K562 (cell line): ENCODE data around the gene ZFYVE28. TPM values are rescaled to one million over a fixed set of nuclear protein-coding genes. Genes with fewer than 3 reads are reported as not detected.

Experiments
- DIDO1 ChIP-seq: fragments of 450-650 bp; IDR thresholded peaks from 2 replicates; pipeline ENCODE4 v1.6.1; 2016; ENCODE audit warnings: low read depth, missing biosample characterization, missing genetic modification characterization
- ELF1 ChIP-seq: fragments of 200-800 bp; sonication (Bioruptor generic); IDR thresholded peaks from 2 replicates; pipeline ENCODE4 v1.6.1; 2016; ENCODE audit warnings: missing genetic modification characterization, missing compliant biosample characterization
- ELF4 ChIP-seq: fragments of 450-650 bp; formaldehyde crosslinking; IDR thresholded peaks from 2 replicates; pipeline ENCODE4 v1.4.0; 2022; ENCODE audit warnings: missing genetic modification characterization
- NRF1 ChIP-seq, 2 experiments: fragments of 450-650 bp; IDR thresholded peaks in 1 of 2; conservative IDR thresholded peaks in 1 of 2; 2 replicates each; pipeline ENCODE4 v1.6.1; 2014; ENCODE audit warnings: mild to moderate bottlenecking in 2 of 2
- SIN3B ChIP-seq: fragments of 450-650 bp; IDR thresholded peaks from 2 replicates; pipeline ENCODE4 v1.6.1; 2017; ENCODE audit warnings: low read depth, mild to moderate bottlenecking, moderate library complexity
- SNIP1 ChIP-seq: fragments of 450-650 bp; IDR thresholded peaks from 2 replicates; pipeline ENCODE4 v1.7.1; 2017; ENCODE audit warnings: low read depth, mild to moderate bottlenecking
- TAF1 ChIP-seq: IDR thresholded peaks from 2 replicates; pipeline ENCODE4 v1.6.1; 2011; ENCODE audit warnings: mild to moderate bottlenecking, low read length, moderate library complexity; ENCODE audit not compliant: insufficient read depth, control insufficient read depth, severe bottlenecking; ENCODE audit errors: extremely low read depth
- TOE1 ChIP-seq, 2 experiments: fragments of 450-650 bp in 1 of 2; sonication (generic) in 1 of 2; formaldehyde crosslinking in 1 of 2; IDR thresholded peaks; 2 replicates each; pipeline versions ENCODE4 v1.7.1 to v1.8.0; 2016 to 2022; ENCODE audit warnings: borderline replicate concordance in 2 of 2, mild to moderate bottlenecking in 2 of 2, antibody characterized with exemption in 1 of 2, inconsistent platforms in 1 of 2, low read depth in 1 of 2, missing genetic modification reagents in 1 of 2, moderate library complexity in 1 of 2
- U2AF1 ChIP-seq: fragments of 200-400 bp; formaldehyde crosslinking; optimal IDR thresholded peaks from 2 replicates; pipeline ENCODE3; 2017; ENCODE audit warnings: mild to moderate bottlenecking, low read depth, low read length, moderate library complexity
- ZFPM2 ChIP-seq: fragments of 250-450 bp; sonication (Bioruptor Pico); IDR thresholded peaks from 2 replicates; pipeline ENCODE4 v1.5.1; 2022; ENCODE audit warnings: mild to moderate bottlenecking
- ZNF232 ChIP-seq: sonication (generic); formaldehyde crosslinking; IDR thresholded peaks from 2 replicates; pipeline ENCODE4 v1.8.0; 2022; ENCODE audit warnings: mild to moderate bottlenecking, missing genetic modification reagents
- polyA plus RNA-seq, 8 experiments: library from polyadenylated mRNA; depleted of rRNA in 4 of 8; stranded (reverse) in 5 of 8; unstranded in 3 of 8; fragments of >200 nt; fragmentation: Nextera tagmentation in 2 of 8; fragmentation: Illumina TruSeq in 1 of 8; extraction: Ambion mirVana in 2 of 8; extraction: Trizol in 1 of 8; gene quantifications; 2 replicates each; pipeline versions ENCODE4 v1.2.1 to v1.2.3, GENCODE V29; 2011 to 2014; ENCODE audit warnings: inconsistent platforms in 1 of 8, missing spikeins in 1 of 8
- total RNA-seq, 7 experiments: library from RNA; depleted of rRNA in 6 of 7; stranded (reverse); fragments of >200 nt in 6 of 7; fragmentation: Illumina TruSeq in 2 of 7; extraction: Trizol in 2 of 7; gene quantifications; 2 replicates each; pipeline versions ENCODE4 v1.2.1 to v1.2.3, GENCODE V29; 2011 to 2021; ENCODE audit warnings: low replicate concordance in 1 of 7
- TF ChIP-seq, protein P1 (sequence below): fragments of 250-450 bp; sonication (Bioruptor Pico); IDR thresholded peaks from 2 replicates; pipeline ENCODE4 v1.8.0; 2022; ENCODE audit warnings: inconsistent platforms, mild to moderate bottlenecking, moderate library complexity, borderline replicate concordance
- TF ChIP-seq, protein P2 (sequence below): sonication (generic); formaldehyde crosslinking; IDR thresholded peaks from 2 replicates; pipeline ENCODE4 v1.8.0; 2022; ENCODE audit warnings: missing genetic modification reagents, mild to moderate bottlenecking, borderline replicate concordance
- TF ChIP-seq, protein P3 (sequence below): IDR thresholded peaks from 3 replicates; pipeline ENCODE4 v1.6.1; 2011; ENCODE audit warnings: borderline replicate concordance, mild to moderate bottlenecking, moderate library complexity; ENCODE audit not compliant: insufficient read length; ENCODE audit errors: extremely low read depth
- TF ChIP-seq, protein P4 (sequence below), 3 experiments: fragments of 200-800 bp in 1 of 3; fragments of 250-450 bp in 1 of 3; fragments of 450-650 bp in 1 of 3; sonication (Bioruptor Pico) in 1 of 3; sonication (Bioruptor generic) in 1 of 3; formaldehyde crosslinking in 1 of 3; IDR thresholded peaks; 2 replicates each; pipeline versions ENCODE4 v1.6.1 to v1.8.0; 2016 to 2022; ENCODE audit warnings: mild to moderate bottlenecking in 2 of 3, missing genetic modification characterization in 2 of 3, missing compliant biosample characterization in 1 of 3, moderate library complexity in 1 of 3

The ZFYVE28 gene
- total and polyA plus RNA-seq, 9 of the 15 experiments (the other 6 are each of a cell fraction or from before 2014, with no cell fraction given): 1.3 to 24.8 (median 8.9) TPM

DNA sequence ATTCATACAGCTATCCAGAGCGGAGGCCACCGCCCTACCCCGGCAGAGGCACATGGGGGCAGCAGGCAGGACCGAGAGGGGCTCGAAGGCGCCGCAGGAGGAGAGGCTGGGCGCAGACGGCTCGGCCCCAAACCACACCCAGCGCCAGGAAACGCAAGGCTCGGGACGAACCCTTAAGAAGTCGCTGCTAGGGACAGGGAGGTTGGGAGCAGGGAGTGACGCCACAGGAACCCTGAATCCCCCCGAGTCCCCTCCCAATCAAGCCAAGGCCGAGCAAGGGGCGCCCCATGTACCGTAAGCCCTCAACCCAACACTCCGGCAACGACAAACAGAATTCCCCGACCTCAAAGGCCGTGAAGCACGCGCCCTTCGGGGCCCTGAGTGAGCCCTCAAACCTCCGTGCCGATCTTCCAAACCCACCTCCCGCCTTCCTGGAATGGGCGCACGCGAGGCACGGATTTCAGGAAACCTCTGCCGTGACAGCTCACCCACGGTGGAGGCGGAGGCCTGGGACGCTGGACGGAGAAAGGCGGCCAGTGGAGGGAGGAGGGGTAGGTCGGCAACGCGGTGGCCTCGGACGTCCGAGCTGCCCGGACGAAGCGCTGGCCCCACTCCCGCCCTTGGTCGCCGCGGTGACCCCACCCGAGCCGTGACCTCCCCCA, 1.8 kb downstream of the ZFYVE28 start (continued):
- TF ChIP-seq, protein P1, sequence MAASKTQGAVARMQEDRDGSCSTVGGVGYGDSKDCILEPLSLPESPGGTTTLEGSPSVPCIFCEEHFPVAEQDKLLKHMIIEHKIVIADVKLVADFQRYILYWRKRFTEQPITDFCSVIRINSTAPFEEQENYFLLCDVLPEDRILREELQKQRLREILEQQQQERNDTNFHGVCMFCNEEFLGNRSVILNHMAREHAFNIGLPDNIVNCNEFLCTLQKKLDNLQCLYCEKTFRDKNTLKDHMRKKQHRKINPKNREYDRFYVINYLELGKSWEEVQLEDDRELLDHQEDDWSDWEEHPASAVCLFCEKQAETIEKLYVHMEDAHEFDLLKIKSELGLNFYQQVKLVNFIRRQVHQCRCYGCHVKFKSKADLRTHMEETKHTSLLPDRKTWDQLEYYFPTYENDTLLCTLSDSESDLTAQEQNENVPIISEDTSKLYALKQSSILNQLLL (CRISPR knock-in tag): no peak
- TF ChIP-seq TAF1 (no peak), ELF4 (CRISPR knock-in tag) (no peak), SNIP1 (no peak), SIN3B (no peak), DIDO1 (no peak), U2AF1 (no peak), ZNF232 (CRISPR knock-in tag) (peak; percentile 70; the same call in 1 of the 2 replicates), TOE1 (IDR thresholded peaks at IDR 0.05; ENCODE audit: borderline replicate concordance) (no peak), TOE1 (CRISPR knock-in tag; IDR thresholded peaks at IDR 0.05; ENCODE audit: borderline replicate concordance, low read depth) (no peak), ZFPM2 (no peak), ELF1 (no peak), NRF1 (conservative IDR thresholded peaks at IDR 0.05 in 1 of 2, IDR thresholded peaks at IDR 0.05 in 1 of 2) (no peak)
- TF ChIP-seq, protein P2, sequence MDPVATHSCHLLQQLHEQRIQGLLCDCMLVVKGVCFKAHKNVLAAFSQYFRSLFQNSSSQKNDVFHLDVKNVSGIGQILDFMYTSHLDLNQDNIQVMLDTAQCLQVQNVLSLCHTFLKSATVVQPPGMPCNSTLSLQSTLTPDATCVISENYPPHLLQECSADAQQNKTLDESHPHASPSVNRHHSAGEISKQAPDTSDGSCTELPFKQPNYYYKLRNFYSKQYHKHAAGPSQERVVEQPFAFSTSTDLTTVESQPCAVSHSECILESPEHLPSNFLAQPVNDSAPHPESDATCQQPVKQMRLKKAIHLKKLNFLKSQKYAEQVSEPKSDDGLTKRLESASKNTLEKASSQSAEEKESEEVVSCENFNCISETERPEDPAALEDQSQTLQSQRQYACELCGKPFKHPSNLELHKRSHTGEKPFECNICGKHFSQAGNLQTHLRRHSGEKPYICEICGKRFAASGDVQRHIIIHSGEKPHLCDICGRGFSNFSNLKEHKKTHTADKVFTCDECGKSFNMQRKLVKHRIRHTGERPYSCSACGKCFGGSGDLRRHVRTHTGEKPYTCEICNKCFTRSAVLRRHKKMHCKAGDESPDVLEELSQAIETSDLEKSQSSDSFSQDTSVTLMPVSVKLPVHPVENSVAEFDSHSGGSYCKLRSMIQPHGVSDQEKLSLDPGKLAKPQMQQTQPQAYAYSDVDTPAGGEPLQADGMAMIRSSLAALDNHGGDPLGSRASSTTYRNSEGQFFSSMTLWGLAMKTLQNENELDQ (CRISPR knock-in tag): 0 out of 2 replicates have a peak, but pooled peaks have one; percentile 61
- TF ChIP-seq, protein P3, sequence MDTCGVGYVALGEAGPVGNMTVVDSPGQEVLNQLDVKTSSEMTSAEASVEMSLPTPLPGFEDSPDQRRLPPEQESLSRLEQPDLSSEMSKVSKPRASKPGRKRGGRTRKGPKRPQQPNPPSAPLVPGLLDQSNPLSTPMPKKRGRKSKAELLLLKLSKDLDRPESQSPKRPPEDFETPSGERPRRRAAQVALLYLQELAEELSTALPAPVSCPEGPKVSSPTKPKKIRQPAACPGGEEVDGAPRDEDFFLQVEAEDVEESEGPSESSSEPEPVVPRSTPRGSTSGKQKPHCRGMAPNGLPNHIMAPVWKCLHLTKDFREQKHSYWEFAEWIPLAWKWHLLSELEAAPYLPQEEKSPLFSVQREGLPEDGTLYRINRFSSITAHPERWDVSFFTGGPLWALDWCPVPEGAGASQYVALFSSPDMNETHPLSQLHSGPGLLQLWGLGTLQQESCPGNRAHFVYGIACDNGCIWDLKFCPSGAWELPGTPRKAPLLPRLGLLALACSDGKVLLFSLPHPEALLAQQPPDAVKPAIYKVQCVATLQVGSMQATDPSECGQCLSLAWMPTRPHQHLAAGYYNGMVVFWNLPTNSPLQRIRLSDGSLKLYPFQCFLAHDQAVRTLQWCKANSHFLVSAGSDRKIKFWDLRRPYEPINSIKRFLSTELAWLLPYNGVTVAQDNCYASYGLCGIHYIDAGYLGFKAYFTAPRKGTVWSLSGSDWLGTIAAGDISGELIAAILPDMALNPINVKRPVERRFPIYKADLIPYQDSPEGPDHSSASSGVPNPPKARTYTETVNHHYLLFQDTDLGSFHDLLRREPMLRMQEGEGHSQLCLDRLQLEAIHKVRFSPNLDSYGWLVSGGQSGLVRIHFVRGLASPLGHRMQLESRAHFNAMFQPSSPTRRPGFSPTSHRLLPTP: no peak
- TF ChIP-seq, protein P4, sequence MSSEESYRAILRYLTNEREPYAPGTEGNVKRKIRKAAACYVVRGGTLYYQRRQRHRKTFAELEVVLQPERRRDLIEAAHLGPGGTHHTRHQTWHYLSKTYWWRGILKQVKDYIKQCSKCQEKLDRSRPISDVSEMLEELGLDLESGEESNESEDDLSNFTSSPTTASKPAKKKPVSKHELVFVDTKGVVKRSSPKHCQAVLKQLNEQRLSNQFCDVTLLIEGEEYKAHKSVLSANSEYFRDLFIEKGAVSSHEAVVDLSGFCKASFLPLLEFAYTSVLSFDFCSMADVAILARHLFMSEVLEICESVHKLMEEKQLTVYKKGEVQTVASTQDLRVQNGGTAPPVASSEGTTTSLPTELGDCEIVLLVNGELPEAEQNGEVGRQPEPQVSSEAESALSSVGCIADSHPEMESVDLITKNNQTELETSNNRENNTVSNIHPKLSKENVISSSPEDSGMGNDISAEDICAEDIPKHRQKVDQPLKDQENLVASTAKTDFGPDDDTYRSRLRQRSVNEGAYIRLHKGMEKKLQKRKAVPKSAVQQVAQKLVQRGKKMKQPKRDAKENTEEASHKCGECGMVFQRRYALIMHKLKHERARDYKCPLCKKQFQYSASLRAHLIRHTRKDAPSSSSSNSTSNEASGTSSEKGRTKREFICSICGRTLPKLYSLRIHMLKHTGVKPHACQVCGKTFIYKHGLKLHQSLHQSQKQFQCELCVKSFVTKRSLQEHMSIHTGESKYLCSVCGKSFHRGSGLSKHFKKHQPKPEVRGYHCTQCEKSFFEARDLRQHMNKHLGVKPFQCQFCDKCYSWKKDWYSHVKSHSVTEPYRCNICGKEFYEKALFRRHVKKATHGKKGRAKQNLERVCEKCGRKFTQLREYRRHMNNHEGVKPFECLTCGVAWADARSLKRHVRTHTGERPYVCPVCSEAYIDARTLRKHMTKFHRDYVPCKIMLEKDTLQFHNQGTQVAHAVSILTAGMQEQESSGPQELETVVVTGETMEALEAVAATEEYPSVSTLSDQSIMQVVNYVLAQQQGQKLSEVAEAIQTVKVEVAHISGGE (CRISPR knock-in tag; IDR thresholded peaks at IDR 0.05): no peak
